Upper lobe of left lung (tissue), 6 donors: ENCODE data around the gene ACTN4. TPM values are rescaled to one million over a fixed set of nuclear protein-coding genes. Genes with fewer than 3 reads are reported as not detected.
"Not testable (repeated sequence)": the region's sequence is repeated elsewhere in the genome, so short reads cannot be mapped to it uniquely, and the experiment has no call there.

Source experiments
- ATAC-seq, 2 donors: fragments of 200-7000 bp; cut with Tn5 transposase; one replicate each; pipeline ENCODE4 v1.9.1; 2022; ENCODE audit warnings: mild to moderate bottlenecking in 2 of 2, moderate library complexity in 2 of 2; ENCODE audit not compliant: low FRiP score in 2 of 2
- DNase-seq, 2 donors: peaks; one replicate each; pipeline ENCODE4 v3.0.0-alpha.2; 2019 to 2020
- H3K27ac ChIP-seq, 4 donors: fragments of 200-600 bp; sonication (generic); one replicate each; pipeline ENCODE4 v1.5.1; 2016 to 2019
- H3K27me3 ChIP-seq, 4 donors: fragments of 200-600 bp; sonication (generic); one replicate each; pipeline ENCODE4 v1.5.1; 2017 to 2019
- H3K36me3 ChIP-seq, 4 donors: fragments of 200-600 bp; sonication (generic); one replicate each; pipeline ENCODE4 v1.5.1; 2016 to 2019
- H3K4me1 ChIP-seq, 4 donors: fragments of 200-600 bp; sonication (generic); one replicate each; pipeline ENCODE4 v1.5.1; 2018 to 2019
- H3K4me3 ChIP-seq, 4 donors: fragments of 200-600 bp; sonication (generic); one replicate each; pipeline ENCODE4 v1.5.1; 2017 to 2019; ENCODE audit warnings: mild to moderate bottlenecking in 2 of 4, moderate library complexity in 1 of 4
- H3K9me3 ChIP-seq, 4 donors: fragments of 200-600 bp; sonication (generic); one replicate each; pipeline ENCODE4 v1.5.1; 2018 to 2019
- CTCF ChIP-seq, 6 experiments: fragments of 450-650 bp in 4 of 6; fragments of 200-600 bp in 2 of 6; sonication (generic) in 2 of 6; IDR thresholded peaks; one replicate each; pipeline ENCODE4 v1.5.1; 2016 to 2019; ENCODE audit warnings: antibody characterized with exemption in 6 of 6
- EP300 ChIP-seq, 4 donors: sonication (generic); formaldehyde crosslinking; IDR thresholded peaks; one replicate each; pipeline ENCODE4 v1.5.1; 2017; ENCODE audit warnings: antibody characterized with exemption in 4 of 4, control low read depth in 2 of 4
- POLR2A ChIP-seq, 4 donors: fragments of 450-650 bp; IDR thresholded peaks; one replicate each; pipeline ENCODE4 v1.5.1; 2016 to 2017; ENCODE audit warnings: antibody characterized with exemption in 4 of 4, mild to moderate bottlenecking in 2 of 4
- POLR2AphosphoS5 ChIP-seq, 2 donors: sonication (generic); formaldehyde crosslinking; IDR thresholded peaks; one replicate each; pipeline ENCODE4 v1.5.1; 2017; ENCODE audit warnings: antibody characterized with exemption in 2 of 2
- WGBS, 2 donors: methylation state at CpG; one replicate each; pipeline ENCODE4 v1.1.5; 2017 to 2018; 5-methylcytosine and 5-hydroxymethylcytosine counted together
- total RNA-seq, 6 donors: library from RNA; depleted of rRNA in 4 of 6; stranded (reverse); fragments of >200 nt in 4 of 6; gene quantifications; one replicate each; pipeline versions ENCODE4 v1.1.0 to v1.2.1, GENCODE V29; 2016 to 2021
- donor health status: DM: no; HTN: no; CAD: no; lungs with moderate emphysema.
- donor health status: DM: no; HTN: yes; CAD: no; lungs with severe emphysema.

ACTN4 gene
- total RNA-seq, 6 donors from 2014 or later, result 162 to 636 (median 512) TPM

- ATAC-seq (no peak), DNase-seq (no peak)
- H3K9me3 ChIP-seq, result no peaks in the 10 kb centered on the region
- H3K27me3 ChIP-seq, result no peaks in the 10 kb centered on the region
- peaks cover 4 to 11% (median 9%) of the 10 kb centered on the region in 4 donors for H3K4me1 ChIP-seq
- no peak overlapping the region for H3K4me3 ChIP-seq
- no peaks in the 10 kb centered on the region for H3K36me3 ChIP-seq
- no peak overlapping the region for H3K27ac ChIP-seq
- TF ChIP-seq POLR2A (IDR thresholded peaks at IDR 0.05) (no peak), POLR2AphosphoS5 (IDR thresholded peaks at IDR 0.05) (no peak)
- 87 to 94% methylated on average over 10 of the region's 10 CpGs for WGBS, 2 donors
These were observed 119.0 kb downstream of the ACTN4 start for GRCh38 chr19:38766276-38767047.

- Histone ChIP-seq H3K27ac (peak overlapping the region; percentile 54 to 79 (median 73)), H3K4me1 (peaks cover 4 to 11% (median 9%) of the 10 kb centered on the region in 4 donors), H3K4me3 (peak overlapping the region in 3 of 4 donors; percentile 38 to 51 (median 45)), H3K27me3 (no peaks in the 10 kb centered on the region), H3K9me3 (no peaks in the 10 kb centered on the region), H3K36me3 (no peaks in the 10 kb centered on the region)
- DNase-seq, result peak; percentile 94 to 99
- TF ChIP-seq POLR2AphosphoS5 (IDR thresholded peaks at IDR 0.05) (peak; percentile 79 to 88), EP300 (IDR thresholded peaks at IDR 0.05) (peak in 2 of 4 donors; percentile 79 to 84), POLR2A (IDR thresholded peaks at IDR 0.05) (peak in 1 of 4 donors; percentile 53), CTCF (IDR thresholded peaks at IDR 0.05) (peak; percentile 79 to 99 (median 98))
- ATAC-seq, result peak; percentile 94
- 21 to 83% methylated on average over 3 to 17 of the region's 42 CpGs for WGBS, 2 donors
These were observed 122.3 kb downstream of the ACTN4 start for GRCh38 chr19:38769635-38770211.

- Histone ChIP-seq H3K4me3 (peak overlapping the region in 3 of 4 donors; percentile 38 to 51 (median 45)), H3K27ac (peak overlapping the region in 3 of 4 donors; percentile 54 to 78 (median 68)), H3K4me1 (peaks cover 4 to 11% (median 9%) of the 10 kb centered on the region in 4 donors)
- not testable (repeated sequence) for DNase-seq, H3K36me3 ChIP-seq, H3K27me3 ChIP-seq, H3K9me3 ChIP-seq
- ATAC-seq, result peak; percentile 1 to 57
- WGBS, 2 donors, result no CpG with 5 or more reads among the region's 58 CpGs
These were observed 122.9 kb downstream of the ACTN4 start for GRCh38 chr19:38770228-38770948.

DNA sequence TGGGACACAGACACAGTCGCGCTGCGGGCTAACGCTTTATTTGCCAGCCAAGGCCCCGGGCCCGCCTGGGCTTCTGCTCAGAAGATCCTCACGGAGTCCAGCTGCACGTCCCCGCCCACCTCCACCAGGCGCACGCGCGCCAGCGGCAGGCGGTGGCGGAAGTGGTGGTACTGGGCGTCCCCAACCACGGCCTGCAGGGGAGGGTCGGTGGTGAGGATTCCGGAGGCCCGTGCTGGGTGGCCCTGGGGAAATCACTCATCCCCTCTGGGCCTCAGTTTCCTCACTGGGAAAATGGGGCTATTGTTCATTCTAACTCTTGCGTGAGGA is 123.5 kb downstream of the ACTN4 start:
- H3K9me3 ChIP-seq, H3K27ac ChIP-seq, H3K27me3 ChIP-seq, H3K36me3 ChIP-seq, DNase-seq: not testable (repeated sequence)
- H3K4me1 ChIP-seq, result peaks cover 4 to 11% (median 9%) of the 10 kb centered on the region in 4 donors
- 67 to 73% methylated on average over 1 of the region's 22 CpGs for WGBS, 2 donors
- ATAC-seq, result peak; percentile 87 to 96
- H3K4me3 ChIP-seq, result peak overlapping the region in 1 of 4 donors; percentile 21

DNA sequence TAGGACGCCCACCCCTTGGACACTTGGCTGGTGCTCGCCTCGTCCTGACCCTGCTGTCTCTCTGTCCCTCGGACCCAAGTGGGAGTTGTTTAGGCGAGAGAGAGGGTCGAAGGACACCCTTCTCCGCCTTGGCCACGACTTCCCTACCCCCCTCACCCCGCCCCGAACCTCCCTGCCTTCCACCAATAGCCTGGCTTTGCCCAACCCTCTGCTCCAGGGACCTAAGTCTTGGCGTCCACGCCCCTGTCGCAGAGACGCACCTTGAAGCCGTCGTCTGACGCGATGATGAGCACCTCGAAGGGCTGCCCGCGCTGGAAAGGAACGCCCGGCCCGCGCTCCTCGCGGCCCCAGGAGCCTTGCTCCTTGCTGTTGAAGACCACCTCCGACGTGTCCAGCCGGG is 124.1 kb downstream of the ACTN4 start:
- WGBS, 2 donors, result no CpG with 5 or more reads among the region's 30 CpGs
- H3K9me3 ChIP-seq, ATAC-seq, H3K27me3 ChIP-seq, DNase-seq, H3K4me3 ChIP-seq, H3K36me3 ChIP-seq, H3K27ac ChIP-seq: not testable (repeated sequence)
- H3K4me1 ChIP-seq, result peaks cover 4 to 11% (median 9%) of the 10 kb centered on the region in 4 donors

DNA sequence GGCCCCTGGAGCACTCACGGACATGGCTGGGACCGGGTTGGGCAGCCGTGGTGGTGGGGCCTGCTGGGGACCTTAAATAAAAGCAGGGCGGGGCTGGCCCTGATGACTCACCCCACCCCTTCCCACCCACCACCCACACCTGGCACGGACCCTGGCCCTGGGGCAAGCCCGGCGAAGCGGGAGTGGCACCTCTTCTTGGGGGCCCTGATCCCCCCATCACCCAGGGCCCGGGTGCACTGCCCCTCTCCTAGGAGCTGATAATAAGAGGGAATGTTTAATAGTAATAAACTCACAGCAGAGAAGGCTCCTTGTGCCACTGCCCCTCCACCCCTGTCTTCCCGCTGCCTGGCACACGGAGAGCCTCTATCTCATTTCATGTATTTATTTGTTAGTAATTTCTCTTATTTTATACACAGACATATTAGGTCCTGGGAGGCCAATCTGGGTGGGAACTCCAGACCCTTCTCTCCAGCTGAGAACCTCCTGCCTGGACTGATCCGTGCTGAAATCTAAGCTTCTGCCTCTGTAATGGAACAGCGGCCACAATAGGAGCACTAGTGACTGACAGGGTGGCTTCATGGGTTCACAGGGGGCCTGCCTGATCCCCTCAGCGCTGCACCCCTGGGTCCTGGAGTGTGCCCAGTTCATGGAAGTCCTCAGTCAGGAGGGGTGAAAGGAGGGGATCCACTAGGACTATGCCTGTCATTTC is 126.2 kb downstream of the ACTN4 start, which contains the start of gene LGALS7:
LGALS7 (minus strand) TSS at position 49 of the 709 bp plus-strand sequence; CDS start at position 24, 25 bp downstream.
- H3K27ac ChIP-seq, result no peak within 1 kb of the TSS
- peaks cover 4 to 11% (median 9%) of the 10 kb centered on the region in 4 donors for H3K4me1 ChIP-seq
- no peaks in the 10 kb centered on the region for H3K27me3 ChIP-seq
- 76 to 87% methylated on average over 5 of the region's 14 CpGs for WGBS, 2 donors
- TF ChIP-seq EP300 (IDR thresholded peaks at IDR 0.05), result no peak
- no peak for TF ChIP-seq POLR2AphosphoS5 (IDR thresholded peaks at IDR 0.05)
- no peak for TF ChIP-seq POLR2A (IDR thresholded peaks at IDR 0.05)
- TF ChIP-seq CTCF (IDR thresholded peaks at IDR 0.05), result no peak
- no peaks in the 10 kb centered on the region for H3K9me3 ChIP-seq
- ATAC-seq, result no peak
- H3K36me3 ChIP-seq, result no peaks in the 10 kb centered on the region
- no peak within 1 kb of the TSS for H3K4me3 ChIP-seq
- peak in 1 of 2 donors; percentile 52 for DNase-seq
